H1 (cell line): ENCODE results near the gene CHCHD6. TPM values are rescaled to one million over a fixed set of nuclear protein-coding genes. Genes with fewer than 3 reads are reported as not detected.

Source experiments
- CTCF ChIA-PET: fragments of 300-600 bp; sonication (Branson Sonifier 250); formaldehyde crosslinking; loops from one replicate; lab custom pipeline; 2021; ENCODE audit not compliant: partially characterized antibody; lab: Charles Lee
- POLR2A ChIA-PET: fragments of 300-600 bp; sonication (Branson Sonifier 250); formaldehyde crosslinking; loops from one replicate; lab custom pipeline; 2021; ENCODE audit warnings: inconsistent platforms; ENCODE audit not compliant: partially characterized antibody; lab: Charles Lee
- DNase-seq, 2 experiments: peaks; one replicate each; pipeline versions ENCODE4 v3.0.0 to v3.0.0-alpha.2; 2010 to 2022; ENCODE audit warnings: low spot score in 2 of 2, low read depth in 1 of 2, mixed read lengths in 1 of 2
- FAIRE-seq: peaks from 2 replicates; lab custom pipeline; 2011; peaks lifted over from hg19 to GRCh38; lab: Jason Lieb, UNC
- H2AFZ ChIP-seq: 2 replicates; pipeline ENCODE4 v1.8.1; 2012; ENCODE audit warnings: low read length, inconsistent platforms
- H2AK5ac ChIP-seq: 2 replicates; pipeline ENCODE4 v1.6.1; 2013; ENCODE audit warnings: low read depth, low read length
- H2BK120ac ChIP-seq: replicated peaks from 2 replicates; pipeline ENCODE3; 2013; ENCODE audit warnings: low read depth, low read length, inconsistent platforms
- H2BK12ac ChIP-seq: 2 replicates; pipeline ENCODE4 v1.6.1; 2013; ENCODE audit warnings: low read depth, low read length
- H2BK15ac ChIP-seq: 2 replicates; pipeline ENCODE4 v1.6.1; 2013; ENCODE audit warnings: low read length
- H2BK20ac ChIP-seq: 2 replicates; pipeline ENCODE4 v1.6.1; 2013; ENCODE audit warnings: low read length
- H2BK5ac ChIP-seq: 2 replicates; pipeline ENCODE4 v1.6.1; 2013; ENCODE audit warnings: low read depth, low read length
- H3K14ac ChIP-seq: 2 replicates; pipeline ENCODE4 v1.6.1; 2013; ENCODE audit warnings: inconsistent platforms; ENCODE audit not compliant: insufficient read length
- H3K18ac ChIP-seq: 2 replicates; pipeline ENCODE4 v1.6.1; 2013; ENCODE audit warnings: low read length; ENCODE audit errors: extremely low read depth
- H3K23ac ChIP-seq: 2 replicates; pipeline ENCODE4 v1.6.1; 2013; ENCODE audit warnings: inconsistent platforms; ENCODE audit not compliant: insufficient read length
- H3K23me2 ChIP-seq: 2 replicates; pipeline ENCODE4 v1.6.1; 2013; ENCODE audit warnings: low read depth, low read length
- H3K27ac ChIP-seq: 2 replicates; pipeline ENCODE4 v1.6.1; 2011; ENCODE audit warnings: low read depth, low read length, inconsistent platforms
- H3K27me3 ChIP-seq, 4 experiments: replicated peaks in 1 of 4; 1 replicate in 1 of 4; 2 replicates in 3 of 4; pipeline versions ENCODE4 v1.6.1 to v1.8.1; 2011 to 2013; ENCODE audit warnings: low read length in 3 of 4, mild to moderate bottlenecking in 3 of 4, inconsistent platforms in 2 of 4, mixed read lengths in 2 of 4, moderate library complexity in 1 of 4; ENCODE audit not compliant: control insufficient read depth in 3 of 4, insufficient read depth in 3 of 4; ENCODE audit errors: extremely low read depth in 1 of 4
- H3K36me3 ChIP-seq, 4 experiments: 2 replicates each; pipeline versions ENCODE4 v1.6.1 to v1.8.1; 2011 to 2013; ENCODE audit warnings: mild to moderate bottlenecking in 4 of 4, low read length in 3 of 4, moderate library complexity in 2 of 4, control low read depth in 1 of 4, inconsistent platforms in 1 of 4; ENCODE audit not compliant: insufficient read depth in 4 of 4, control insufficient read depth in 2 of 4
- H3K4ac ChIP-seq: replicated peaks from 2 replicates; pipeline ENCODE3; 2013; ENCODE audit warnings: low read length, low read depth, mixed read lengths, inconsistent platforms; ENCODE audit not compliant: insufficient read length
- H3K4me1 ChIP-seq, 4 experiments: replicated peaks in 1 of 4; 1 replicate in 1 of 4; 2 replicates in 3 of 4; pipeline versions ENCODE4 v1.6.1 to v1.8.1; 2011 to 2013; ENCODE audit warnings: low read length in 3 of 4, inconsistent platforms in 2 of 4, mixed read lengths in 1 of 4; ENCODE audit not compliant: insufficient read depth in 4 of 4, control insufficient read depth in 3 of 4
- H3K4me2 ChIP-seq, 2 experiments: 2 replicates each; pipeline versions ENCODE4 v1.6.1 to v1.8.1; 2011 to 2013; ENCODE audit warnings: low read depth in 2 of 2, low read length in 2 of 2, control low read depth in 1 of 2, inconsistent platforms in 1 of 2, mild to moderate bottlenecking in 1 of 2; ENCODE audit not compliant: insufficient read depth in 1 of 2
- H3K4me3 ChIP-seq, 4 experiments: fragments of 200-600, 300-600 bp in 1 of 4; sonication (generic), shearing (Covaris generic), sonication (Bioruptor Twin) in 1 of 4; 2 replicates each; pipeline versions ENCODE4 v1.5.1 to v1.8.1; 2011 to 2016; ENCODE audit warnings: low read length in 4 of 4, low read depth in 3 of 4, control low read depth in 2 of 4, inconsistent platforms in 2 of 4, mild to moderate bottlenecking in 2 of 4, mixed read lengths in 1 of 4, moderate library complexity in 1 of 4; ENCODE audit not compliant: insufficient read depth in 2 of 4; ENCODE audit errors: extremely low read depth in 1 of 4
- H3K56ac ChIP-seq: replicated peaks from 2 replicates; pipeline ENCODE3; 2013; ENCODE audit warnings: low read depth, mild to moderate bottlenecking, mixed read lengths, low read length, inconsistent platforms; ENCODE audit not compliant: insufficient read length
- H3K79me1 ChIP-seq: 2 replicates; pipeline ENCODE4 v1.6.1; 2013; ENCODE audit warnings: low read depth, low read length, control low read depth
- H3K79me2 ChIP-seq, 2 experiments: 2 replicates each; pipeline versions ENCODE4 v1.6.1 to v1.8.1; 2012 to 2013; ENCODE audit warnings: low read length in 2 of 2, mild to moderate bottlenecking in 2 of 2, inconsistent platforms in 1 of 2; ENCODE audit not compliant: insufficient read depth in 2 of 2, control insufficient read depth in 1 of 2
- H3K9ac ChIP-seq, 4 experiments: replicated peaks in 1 of 4; 1 replicate in 1 of 4; 2 replicates in 3 of 4; pipeline versions ENCODE4 v1.6.1 to v1.8.1; 2011 to 2013; ENCODE audit warnings: low read depth in 3 of 4, low read length in 3 of 4, control low read depth in 2 of 4, mild to moderate bottlenecking in 2 of 4, moderate library complexity in 2 of 4, inconsistent platforms in 1 of 4; ENCODE audit errors: extremely low read depth in 1 of 4
- H3K9me3 ChIP-seq, 2 experiments: 2 replicates each; pipeline versions ENCODE4 v1.6.1 to v1.8.1; 2012 to 2013; ENCODE audit warnings: mild to moderate bottlenecking in 2 of 2, moderate library complexity in 2 of 2, control low read depth in 1 of 2, inconsistent platforms in 1 of 2, low read depth in 1 of 2, low read length in 1 of 2, mixed read lengths in 1 of 2; ENCODE audit not compliant: insufficient read depth in 2 of 2
- H4K20me1 ChIP-seq, 2 experiments: replicated peaks in 1 of 2; 2 replicates each; pipeline versions ENCODE3 to v1.8.1; 2011 to 2013; ENCODE audit warnings: inconsistent platforms in 2 of 2, low read length in 2 of 2, mild to moderate bottlenecking in 1 of 2; ENCODE audit not compliant: insufficient read depth in 2 of 2, control insufficient read depth in 1 of 2
- H4K5ac ChIP-seq: 2 replicates; pipeline ENCODE4 v1.6.1; 2013; ENCODE audit warnings: low read length, low read depth, mixed read lengths, inconsistent platforms; ENCODE audit not compliant: insufficient read length
- H4K8ac ChIP-seq: 2 replicates; pipeline ENCODE4 v1.8.0; 2013; ENCODE audit warnings: mild to moderate bottlenecking, moderate library complexity, low read length, inconsistent platforms; ENCODE audit not compliant: insufficient read depth; ENCODE audit errors: extremely low read depth
- H4K91ac ChIP-seq: replicated peaks from 2 replicates; pipeline ENCODE3; 2013; ENCODE audit warnings: low read length, mixed read lengths, inconsistent platforms; ENCODE audit not compliant: insufficient read length
- ASH2L ChIP-seq: fragments of 200-600, 300-600 bp; sonication (generic); IDR thresholded peaks from one replicate; pipeline ENCODE4 v1.7.1; 2017; ENCODE audit warnings: low read length
- ATF3 ChIP-seq: IDR thresholded peaks from 2 replicates; pipeline ENCODE4 v1.6.1; 2011; ENCODE audit warnings: low read depth, mild to moderate bottlenecking, low read length; ENCODE audit not compliant: insufficient read depth
- BRCA1 ChIP-seq: IDR thresholded peaks from 2 replicates; pipeline ENCODE4 v1.6.1; 2012; ENCODE audit warnings: low read depth, low read length, improper control_type of control experiment
- JUN ChIP-seq: IDR thresholded peaks from 2 replicates; pipeline ENCODE4 v1.6.1; 2011; ENCODE audit warnings: low read depth, mild to moderate bottlenecking, improper control_type of control experiment, low read length
- MAFK ChIP-seq: IDR thresholded peaks from 2 replicates; pipeline ENCODE4 v1.6.1; 2012; ENCODE audit warnings: low read depth, mild to moderate bottlenecking, improper control_type of control experiment, low read length
- MAX ChIP-seq: IDR thresholded peaks from 2 replicates; pipeline ENCODE4 v1.6.1; 2012; ENCODE audit warnings: inconsistent platforms
- POLR2A ChIP-seq, 2 experiments: IDR thresholded peaks; 1 replicate in 1 of 2; 2 replicates in 1 of 2; pipeline ENCODE4 v1.6.1; 2011; ENCODE audit warnings: low read depth in 2 of 2, low read length in 2 of 2, mild to moderate bottlenecking in 2 of 2; ENCODE audit errors: control extremely low read depth in 1 of 2
- TEAD4 ChIP-seq: IDR thresholded peaks from 2 replicates; pipeline ENCODE4 v1.6.1; 2012; ENCODE audit warnings: low read depth, low read length, inconsistent platforms, mixed read lengths
- WGBS, 2 experiments: shearing (Covaris generic) in 1 of 2; methylation state at CpG; one replicate each; pipeline versions ENCODE4 v1.1.6 to v1.1.7; 2013 to 2015; ENCODE audit warnings: low lambda C conversion rate in 2 of 2, mixed read lengths in 2 of 2, inconsistent platforms in 1 of 2, low coverage in 1 of 2, missing lambda C conversion rate in 1 of 2; ENCODE audit not compliant: insufficient replicate concordance in 2 of 2, insufficient coverage in 1 of 2, insufficient read length in 1 of 2; ENCODE audit errors: extremely low coverage in 1 of 2, missing lambda C conversion rate in 1 of 2; 5-methylcytosine and 5-hydroxymethylcytosine counted together
- polyA plus RNA-seq, 7 experiments: library from polyadenylated mRNA; depleted of rRNA in 3 of 7; stranded (reverse) in 5 of 7; unstranded in 2 of 7; fragments of >200 nt in 5 of 7; fragments of 200-250 nt in 2 of 7; gene quantifications; 1 replicate in 5 of 7; 2 replicates in 1 of 7; 4 replicates in 1 of 7; pipeline versions ENCODE4 v1.2.1 to v1.2.3, GENCODE V29; 2011 to 2013; ENCODE audit warnings: missing spikeins in 2 of 7, mixed read lengths in 2 of 7
- total RNA-seq: library from RNA; stranded (reverse); fragmentation: NEBNext Ultra II Directional; extraction: Animal tissue kit (Norgen Biotek cat#: 25700); gene quantifications from 2 replicates; pipeline ENCODE4 v1.2.1, GENCODE V29; 2021

The CHCHD6 gene
- total and polyA plus RNA-seq, 2 of the 8 experiments (the other 6 are each of a cell fraction or from before 2014, with no cell fraction given), result 32.4 to 37.6 TPM

GRCh38 chr3:126998320-126998719 lies 294.3 kb downstream of the CHCHD6 start:
- FAIRE-seq (no peak), DNase-seq (no peak)
- no peak overlapping the region for H3K4ac ChIP-seq
- no peaks in the 10 kb centered on the region for H3K23me2 ChIP-seq
- H3K9ac ChIP-seq, result no peak overlapping the region
- peaks cover 27% of the 10 kb centered on the region for H3K79me1 ChIP-seq
- H3K18ac ChIP-seq, result no peak overlapping the region
- WGBS, 2 experiments, result 95% methylated on average over 4 of the region's 4 CpGs; no CpG with 5 or more reads in 1 of the 2 experiments
- H3K9me3 ChIP-seq, result no peaks in the 10 kb centered on the region
- peak overlapping the region; percentile 65; the same call in 1 of the 2 replicates for H4K8ac ChIP-seq
- H4K5ac ChIP-seq, result no peak overlapping the region
- H3K36me3 ChIP-seq, result no peaks in the 10 kb centered on the region
- H2BK120ac ChIP-seq, result no peak overlapping the region
- H3K79me2 ChIP-seq, result peaks cover 0 to 53% of the 10 kb centered on the region in 2 experiments; a peak in 2 of 4 replicates
- CTCF ChIA-PET, result interaction anchor here (0.8 to 1.7 kb wide), 5 partner anchors 13 to 344 kb away, joined by 3 to 6 read pairs (median 3); no protein-coding TSS in a partner anchor
- H3K23ac ChIP-seq, result no peak overlapping the region
- H2BK12ac ChIP-seq, result no peak overlapping the region
- H4K20me1 ChIP-seq, result peaks cover 15 to 50% of the 10 kb centered on the region in 2 experiments
- no peak overlapping the region for H3K4me2 ChIP-seq
- H2AFZ ChIP-seq, result no peak overlapping the region
- no peak overlapping the region for H3K27ac ChIP-seq
- H3K14ac ChIP-seq, result no peak overlapping the region
- no peak overlapping the region for H4K91ac ChIP-seq
- no peaks in the 10 kb centered on the region for H3K27me3 ChIP-seq
- no peak overlapping the region for H2BK20ac ChIP-seq
- peak overlapping the region; percentile 63; the same call in 1 of the 2 replicates for H2BK5ac ChIP-seq
- no peak overlapping the region for H3K56ac ChIP-seq
- TF ChIP-seq JUN (no peak), MAX (no peak), ATF3 (no peak), POLR2A (IDR thresholded peaks at IDR 0.05; ENCODE audit: control extremely low read depth in 1 of 2, low read depth in 2 of 2, low read length in 2 of 2) (no peak), TEAD4 (no peak), BRCA1 (no peak), MAFK (no peak), ASH2L (no peak)
- TF ChIP-seq, all 59 proteins: peak for 0
- no peak overlapping the region for H2AK5ac ChIP-seq
- H2BK15ac ChIP-seq, result no peak overlapping the region
- H3K4me3 ChIP-seq, result no peak overlapping the region
- POLR2A ChIA-PET, result interaction anchor here (1.0 kb wide), 1 partner anchor 261 kb away, joined by 3 read pairs; no protein-coding TSS in a partner anchor
- H3K4me1 ChIP-seq, result peaks cover 0 to 20% (median 14%) of the 10 kb centered on the region in 4 experiments; a peak in 6 of 7 replicates
